Stimulated activated CD4-positive, alpha-beta T cell treated with anti-CD3 and anti-CD28 coated beads, Interleukin-1b, Interleukin-23, amount 100 ng/mL, for 24 hours (primary cell): Measurements from ENCODE around the gene BTN3A1.
"Not testable (repeated sequence)": the region's sequence is repeated elsewhere in the genome, so short reads cannot be mapped to it uniquely, and the experiment has no call there.

Source experiments
- DNase-seq, 4 experiments: peaks; one replicate each; pipeline ENCODE4 v3.0.0-alpha.2; 2020; ENCODE audit warnings: low read depth in 4 of 4, low spot score in 1 of 4

The BTN3A1 gene

DNA sequence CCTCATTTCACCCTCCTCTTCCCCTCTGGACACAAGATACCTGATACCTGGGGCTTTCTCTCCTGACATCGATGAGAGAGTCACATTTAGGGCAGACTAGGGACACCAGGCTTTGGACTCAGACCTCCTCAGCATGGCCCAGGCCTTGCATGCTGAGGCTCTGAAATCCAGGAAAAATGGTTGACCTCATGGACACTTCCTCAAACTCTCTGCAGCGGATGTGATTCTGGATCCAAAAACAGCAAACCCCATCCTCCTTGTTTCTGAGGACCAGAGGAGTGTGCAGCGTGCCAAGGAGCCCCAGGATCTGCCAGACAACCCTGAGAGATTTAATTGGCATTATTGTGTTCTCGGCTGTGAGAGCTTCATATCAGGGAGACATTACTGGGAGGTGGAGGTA lies 10.9 kb downstream of the BTN3A1 start:
- DNase-seq = no peak

DNA sequence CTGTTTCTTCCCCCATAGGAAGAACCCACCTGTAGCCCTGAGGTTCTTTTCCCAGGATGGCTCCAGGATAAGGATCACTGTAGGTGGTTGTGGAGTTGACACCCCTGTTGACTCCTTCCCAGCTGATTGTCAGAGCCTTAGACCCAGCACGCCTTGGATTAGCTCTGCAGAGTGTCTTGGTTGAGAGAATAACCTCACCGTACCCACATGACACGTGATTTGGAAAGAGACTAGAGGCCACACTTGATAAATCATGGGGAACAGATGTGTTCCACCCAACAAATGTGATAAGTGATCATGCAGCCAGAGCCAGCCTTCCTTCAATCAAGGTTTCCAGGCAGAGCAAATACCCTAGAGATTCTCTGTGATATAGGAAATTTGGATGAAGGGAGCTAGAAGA lies 12.2 kb downstream of the BTN3A1 start:
- no peak for DNase-seq

DNA sequence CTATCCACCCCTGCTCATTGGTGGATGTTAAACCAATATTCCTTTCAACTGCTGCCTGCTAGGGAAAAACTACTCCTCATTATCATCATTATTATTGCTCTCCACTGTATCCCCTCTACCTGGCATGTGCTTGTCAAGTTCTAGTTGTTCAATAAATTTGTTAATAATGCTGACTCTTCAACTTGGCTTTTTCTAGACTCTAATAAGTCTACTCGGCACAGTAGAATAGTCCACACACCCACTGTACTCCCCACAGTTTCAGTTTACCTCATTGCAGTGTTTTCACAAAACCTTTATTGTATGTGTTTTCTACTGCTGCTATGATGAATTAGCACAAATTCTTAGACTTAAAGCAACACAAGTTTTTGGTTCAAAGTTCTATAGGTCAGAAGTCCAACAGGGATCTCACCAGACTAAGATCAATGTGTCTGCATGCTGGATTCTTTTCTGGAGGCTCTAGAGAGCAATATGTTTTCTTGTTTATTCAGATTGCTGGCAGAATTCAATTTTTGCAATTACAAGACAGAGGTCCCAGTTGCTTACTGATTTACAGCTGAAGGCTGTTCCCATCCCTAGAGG lies 13.1 kb downstream of the BTN3A1 start:
- DNase-seq = no peak

DNA sequence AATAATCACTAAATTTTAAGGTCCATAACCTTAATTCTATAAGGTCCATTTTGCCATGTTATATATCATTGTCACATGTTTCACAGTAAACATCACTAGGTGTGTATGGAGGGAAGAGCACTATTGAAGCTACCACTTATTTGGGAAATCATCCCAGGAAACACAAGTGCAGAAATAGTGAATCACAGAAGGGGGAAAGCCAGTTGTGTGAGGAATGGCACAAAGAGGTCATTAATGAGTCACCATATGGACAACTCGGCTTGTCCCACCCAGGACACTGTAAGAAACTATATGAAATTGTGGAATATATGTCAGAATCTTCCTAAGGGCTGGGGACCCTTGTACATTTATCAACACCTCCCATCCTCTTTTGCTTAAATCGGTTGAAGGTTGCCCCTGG lies 13.7 kb downstream of the BTN3A1 start:
- DNase-seq = no peak

DNA sequence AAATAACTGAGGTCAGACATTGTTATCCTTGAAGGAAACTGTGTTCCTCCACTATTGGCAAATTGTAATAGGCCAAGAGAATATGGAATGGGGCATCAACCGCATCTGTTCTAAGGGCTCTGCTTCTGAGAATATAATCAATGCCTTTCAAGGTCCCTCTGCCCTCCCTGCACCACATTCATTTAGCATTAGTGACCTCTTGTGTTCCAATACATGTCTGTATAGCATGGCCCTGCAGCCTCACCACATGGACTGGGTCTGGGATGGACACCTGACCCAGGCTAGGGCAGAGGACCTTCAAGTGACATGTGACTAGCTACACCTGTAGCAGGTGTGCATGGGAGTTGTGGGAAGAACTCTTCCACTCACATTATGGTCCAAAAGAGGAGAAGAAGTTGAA lies 14.2 kb downstream of the BTN3A1 start:
- no peak for DNase-seq

DNA sequence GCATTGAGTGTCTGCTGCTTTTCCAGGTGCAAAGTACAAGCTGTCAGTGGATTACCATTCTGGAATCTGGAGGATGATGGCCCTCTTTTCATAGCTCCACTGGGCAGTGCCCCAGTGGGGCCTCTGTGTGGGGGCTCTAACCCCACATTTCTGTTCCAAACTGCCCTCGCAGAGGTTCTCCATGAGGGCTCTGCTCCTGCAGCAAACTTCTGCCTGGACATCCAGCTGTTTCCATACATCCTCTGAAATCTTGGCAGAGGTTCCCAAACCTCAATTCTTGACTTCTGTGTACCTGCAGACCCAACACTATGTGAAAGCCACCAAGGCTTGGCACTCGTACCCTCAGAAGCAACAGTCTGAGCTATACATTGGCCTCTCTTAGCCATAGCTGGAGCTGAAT lies 16.0 kb downstream of the BTN3A1 start:
- not testable (repeated sequence) for DNase-seq

DNA sequence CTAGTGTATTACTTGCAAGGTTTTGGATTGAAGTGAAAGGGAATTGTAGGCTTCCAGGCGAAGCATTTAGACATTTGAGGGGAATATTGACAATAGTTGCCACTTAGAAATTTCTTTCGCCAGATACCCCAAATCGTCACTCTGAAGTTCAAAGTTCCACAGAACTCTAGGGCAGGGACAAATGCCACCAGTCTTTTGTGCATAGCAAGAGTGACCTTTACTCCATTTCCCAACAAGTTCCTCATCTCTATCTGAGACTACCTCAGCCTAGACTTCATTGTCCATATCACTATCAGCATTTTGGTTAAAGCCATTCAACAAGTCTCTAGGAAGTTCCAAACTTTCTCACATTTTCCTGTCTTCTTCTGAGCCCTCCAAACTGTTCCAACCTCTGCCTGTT lies 16.7 kb downstream of the BTN3A1 start:
- DNase-seq = not testable (repeated sequence)

DNA sequence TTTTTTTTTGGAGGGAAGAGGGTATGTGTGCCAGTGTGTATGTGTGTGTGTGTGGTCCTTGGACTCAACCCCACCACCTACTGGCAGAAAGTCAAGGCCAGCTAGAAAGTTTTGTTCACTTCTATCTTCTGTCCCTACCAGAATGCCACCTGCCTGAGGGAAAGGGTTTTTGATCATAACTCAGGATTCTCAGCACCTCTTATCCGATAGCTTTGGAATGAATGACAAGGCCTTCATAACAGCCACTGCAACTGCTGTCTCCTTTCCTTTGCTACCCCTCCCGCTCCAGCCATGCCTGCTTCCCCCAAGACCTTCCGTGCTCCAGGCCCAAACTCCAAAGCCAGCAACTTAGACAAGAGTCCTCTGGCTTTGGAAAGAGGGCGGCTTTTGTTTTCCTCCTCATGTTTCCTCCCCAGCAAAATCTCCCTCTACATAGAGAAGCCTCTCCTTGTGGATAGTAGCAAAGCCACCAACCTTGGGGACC lies 18.7 kb downstream of the BTN3A1 start:
- DNase-seq = no peak

DNA sequence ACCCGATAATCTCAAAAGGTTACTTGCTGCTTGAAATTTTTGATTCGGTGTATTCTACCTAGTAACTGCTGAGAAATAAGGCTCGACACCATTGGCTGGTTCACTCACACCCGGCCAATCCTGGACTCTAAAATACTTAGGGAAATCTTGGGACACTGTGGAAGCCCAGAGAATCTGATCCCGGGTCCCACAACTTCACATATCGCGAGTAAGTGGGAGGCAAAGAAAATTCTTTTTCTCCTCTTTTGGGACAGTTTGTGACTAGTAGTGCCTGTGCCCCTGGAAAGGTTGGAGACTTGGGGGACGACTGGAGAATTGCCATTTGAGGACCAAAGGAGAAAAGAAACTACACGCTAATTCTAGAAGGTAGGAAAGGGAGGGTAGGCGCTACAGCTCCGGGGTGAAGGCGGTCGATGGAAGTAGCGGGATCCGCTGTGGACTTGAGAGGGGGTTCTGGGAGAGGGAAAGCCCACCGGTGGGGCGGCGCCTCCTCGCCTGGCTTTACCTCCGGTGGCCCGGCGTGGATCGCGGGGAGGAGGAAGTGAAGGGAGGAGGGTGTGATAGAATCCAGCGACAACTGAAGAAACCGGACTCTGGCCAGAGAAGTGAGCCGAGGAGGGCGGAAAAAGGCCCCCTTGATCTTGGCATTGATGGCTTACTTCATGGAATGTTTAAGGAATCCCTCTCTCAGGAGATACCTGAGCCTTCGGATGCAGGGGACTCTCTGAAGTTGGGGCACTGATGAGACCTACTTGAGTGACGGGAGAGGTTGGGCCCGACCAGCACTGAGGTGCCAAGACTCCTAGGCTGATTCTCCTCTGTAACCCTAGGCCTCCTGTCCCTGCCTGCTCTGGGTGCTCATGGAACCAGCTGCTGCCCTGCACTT lies 19.4 kb downstream of the BTN3A1 start:
- DNase-seq = peak in 1 of 4 experiments; percentile 17

DNA sequence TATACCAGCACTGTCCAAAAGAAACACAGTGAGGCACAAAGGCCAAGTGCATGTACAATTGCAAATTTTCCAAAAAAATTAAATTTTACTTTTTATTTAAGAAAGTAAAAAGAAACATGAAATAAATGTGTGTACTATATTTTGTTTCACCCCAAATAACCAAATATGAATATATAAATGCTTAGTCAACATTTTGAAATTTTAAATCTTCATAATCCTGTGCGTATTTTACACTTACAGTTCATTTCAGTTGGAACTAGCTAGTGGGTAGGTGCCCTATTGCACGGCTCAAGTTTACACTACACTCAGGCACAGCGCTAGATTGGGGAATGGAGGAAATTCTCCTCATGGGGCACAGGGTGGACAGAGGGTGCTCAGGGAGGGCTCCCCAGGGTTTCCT lies 20.3 kb downstream of the BTN3A1 start:
- no peak for DNase-seq

DNA sequence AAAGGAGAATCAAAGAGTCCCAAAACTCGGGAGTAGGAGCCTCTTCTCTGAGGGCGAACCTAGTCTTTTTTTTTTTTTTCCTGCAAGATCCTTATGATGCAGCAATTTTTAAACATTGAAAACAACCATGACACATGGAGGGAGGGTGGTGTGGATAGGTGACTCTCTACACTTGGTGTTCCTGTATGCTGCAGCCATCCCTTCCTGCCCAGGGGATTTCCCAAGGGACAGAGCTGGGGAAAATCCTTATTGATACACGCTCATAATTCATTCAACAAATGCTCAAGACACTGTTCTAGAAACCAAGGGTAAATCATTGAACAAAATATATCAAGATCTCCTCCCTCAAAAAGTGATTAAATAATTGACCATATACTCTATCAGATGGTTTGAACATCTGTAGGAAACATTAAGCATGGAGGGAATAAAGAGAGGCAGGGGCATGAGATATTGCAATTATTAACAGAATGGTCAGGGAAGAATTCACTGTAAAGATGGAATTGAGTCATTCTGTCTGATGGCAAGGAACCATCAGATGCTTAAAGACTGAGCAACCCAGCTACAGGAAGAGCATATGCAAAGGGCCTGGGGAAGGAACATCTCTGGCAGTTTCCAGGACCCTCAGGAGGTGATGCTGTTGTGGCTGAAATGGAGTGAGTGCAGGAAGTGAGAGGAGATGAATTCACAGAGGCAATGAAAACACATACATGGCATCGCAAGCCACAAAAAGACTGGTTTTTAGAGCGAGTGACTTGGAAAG lies 24.8 kb downstream of the BTN3A1 start:
- DNase-seq = no peak

DNA sequence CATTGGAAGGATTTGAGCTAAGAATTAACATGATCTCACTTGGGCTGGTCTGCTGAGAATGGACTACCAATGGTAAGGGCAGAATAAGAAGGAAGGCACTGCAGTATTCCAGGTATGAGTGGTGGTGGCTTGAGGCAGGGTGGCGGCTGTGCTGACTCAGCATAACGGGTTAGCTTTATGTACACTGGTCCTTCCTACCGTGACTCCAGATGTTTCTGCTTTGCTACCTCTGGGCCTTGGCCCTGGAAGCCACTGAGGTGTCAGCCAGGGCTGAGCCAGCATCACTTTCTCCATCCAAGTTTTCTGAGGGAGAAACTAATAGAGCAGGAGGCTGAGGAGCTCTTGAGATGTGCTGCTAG lies 25.4 kb downstream of the BTN3A1 start:
- DNase-seq = no peak

DNA sequence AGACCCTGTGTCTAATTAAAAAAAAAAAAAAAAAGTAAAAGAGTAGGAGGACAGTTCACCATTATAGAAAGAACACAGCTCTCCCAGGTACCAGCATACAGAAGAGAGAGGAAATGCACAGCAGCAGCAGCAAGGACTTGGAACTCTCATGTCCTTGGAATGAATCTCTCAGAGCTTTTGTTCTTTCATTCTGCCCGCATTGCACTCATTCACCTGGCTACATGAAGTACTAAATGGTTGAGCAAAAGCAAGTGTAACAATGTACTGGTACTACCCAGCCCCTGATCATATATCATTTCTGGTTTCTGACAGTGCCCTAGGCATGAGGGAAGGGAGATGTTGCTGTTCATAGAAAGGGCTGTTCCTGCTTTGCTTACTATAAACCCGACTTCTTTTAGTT lies 26.1 kb downstream of the BTN3A1 start:
- DNase-seq = no peak

DNA sequence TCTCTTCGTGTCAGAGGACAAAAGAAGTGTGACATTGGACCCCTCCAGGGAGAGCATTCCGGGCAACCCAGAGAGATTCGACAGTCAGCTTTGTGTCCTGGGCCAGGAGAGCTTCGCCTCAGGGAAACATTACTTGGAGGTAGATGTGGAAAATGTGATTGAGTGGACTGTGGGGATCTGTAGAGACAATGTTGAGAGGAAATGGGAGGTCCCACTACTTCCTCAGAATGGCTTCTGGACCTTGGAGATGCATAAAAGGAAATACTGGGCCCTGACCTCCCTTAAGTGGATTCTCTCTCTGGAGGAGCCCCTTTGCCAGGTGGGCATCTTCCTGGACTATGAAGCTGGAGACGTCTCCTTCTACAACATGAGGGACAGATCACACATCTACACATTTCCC lies 28.7 kb downstream of the BTN3A1 start:
- DNase-seq = no peak

DNA sequence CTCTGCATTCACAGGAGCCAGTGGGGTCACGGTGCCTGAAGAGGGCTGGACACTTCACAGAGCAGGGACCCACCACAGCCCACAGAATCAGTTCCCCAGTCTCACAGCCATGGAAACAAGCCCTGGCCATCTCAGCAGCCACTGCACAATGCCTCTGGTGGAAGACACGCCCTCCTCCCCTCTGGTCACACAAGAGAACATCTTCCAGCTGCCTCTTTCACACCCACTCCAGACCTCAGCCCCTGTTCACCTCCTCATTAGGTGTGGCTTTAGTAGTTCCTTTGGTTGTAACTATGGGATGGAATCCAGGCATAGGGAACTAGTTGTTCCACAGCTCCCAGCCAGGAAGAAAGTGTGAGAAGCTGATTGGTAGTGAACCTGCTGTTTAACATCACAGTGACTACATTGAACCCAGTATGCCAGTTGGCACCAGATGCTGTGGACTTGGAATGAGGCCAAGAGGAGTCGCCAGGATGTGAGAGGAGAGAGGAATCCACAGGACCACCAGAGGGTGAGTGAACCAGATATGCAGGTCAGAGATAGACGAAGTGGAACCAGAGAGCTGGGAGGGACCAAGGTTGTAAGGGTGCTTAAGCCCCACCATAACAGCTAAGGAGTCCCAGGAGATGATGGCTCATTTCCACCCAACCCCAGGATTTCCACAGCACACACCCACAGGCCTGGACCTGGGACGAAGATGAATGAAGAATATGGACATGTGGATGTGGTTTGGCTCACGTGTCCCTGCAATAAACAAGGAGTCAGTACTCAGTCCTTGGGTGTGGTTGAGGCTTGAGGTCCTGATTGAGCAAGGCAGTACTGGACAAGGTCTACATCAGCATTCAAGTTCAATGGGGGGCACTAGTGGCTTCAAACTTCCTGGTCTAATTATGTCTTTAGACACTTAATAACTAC lies 29.4 kb downstream of the BTN3A1 start:
- no peak for DNase-seq

DNA sequence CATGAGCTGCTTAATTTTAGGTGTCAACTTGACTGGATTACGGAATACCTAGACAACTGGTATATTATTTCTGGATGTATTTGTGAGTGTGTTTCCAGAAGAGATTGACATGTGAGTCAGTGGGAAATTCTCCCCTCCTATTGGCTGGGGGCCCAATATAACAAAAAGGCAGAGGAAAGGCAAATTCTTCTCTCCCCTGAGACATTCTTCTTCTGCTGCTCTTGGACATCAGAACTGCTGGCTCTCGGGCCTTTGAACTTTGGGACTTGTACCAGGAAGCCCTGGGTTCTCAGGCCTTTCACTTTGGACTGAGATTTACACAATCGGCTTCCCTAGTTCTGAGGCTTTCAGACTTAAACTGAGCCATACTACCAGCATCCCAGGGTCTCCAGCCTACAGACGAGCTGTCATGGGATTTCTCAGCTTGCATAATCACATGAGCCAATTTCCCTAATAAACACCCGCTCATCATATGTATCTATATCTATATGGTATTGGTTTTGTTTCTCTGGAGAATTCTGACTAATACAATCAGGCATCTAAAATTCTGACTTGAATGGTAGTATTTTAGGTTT lies 30.6 kb downstream of the BTN3A1 start:
- no peak for DNase-seq

DNA sequence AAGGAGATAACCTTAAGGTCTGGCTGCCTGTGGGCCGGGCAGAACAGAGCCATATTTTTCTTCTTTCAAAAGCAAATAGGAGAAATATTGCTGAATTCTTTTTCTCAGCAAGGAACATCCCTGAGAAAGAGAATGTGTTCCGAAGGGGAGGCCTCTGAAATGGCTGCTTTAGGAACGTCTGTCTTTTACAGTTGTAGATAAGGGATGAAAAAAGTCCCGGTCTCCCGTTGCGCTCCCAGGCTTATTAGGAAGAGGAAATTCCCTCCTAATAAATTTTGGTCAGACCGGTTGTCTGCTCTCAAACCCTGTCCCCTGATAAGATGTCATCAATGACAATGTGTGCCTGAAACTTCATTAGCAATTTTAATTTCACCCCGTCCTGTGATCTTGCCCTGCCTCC lies 31.6 kb downstream of the BTN3A1 start:
- not testable (repeated sequence) for DNase-seq

DNA sequence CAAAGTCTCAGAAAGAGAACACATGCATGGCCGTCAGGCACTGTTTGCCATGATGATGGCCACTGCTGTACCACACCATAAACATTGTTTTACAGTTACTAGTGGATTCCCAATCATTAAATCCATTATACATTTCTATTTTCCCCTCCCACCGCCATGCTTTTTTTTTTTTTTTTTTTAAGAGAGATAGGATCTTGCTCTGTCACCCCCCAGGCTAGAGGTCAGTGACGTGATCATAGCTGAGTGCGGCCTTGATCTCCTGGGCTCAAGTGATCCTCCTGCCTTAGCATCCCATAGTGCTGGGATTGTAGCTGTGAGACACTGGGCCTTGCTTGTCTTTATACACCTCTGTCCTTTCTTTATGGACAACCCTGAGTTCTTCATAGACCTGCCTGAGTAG lies 33.9 kb downstream of the BTN3A1 start:
- no peak for DNase-seq

DNA sequence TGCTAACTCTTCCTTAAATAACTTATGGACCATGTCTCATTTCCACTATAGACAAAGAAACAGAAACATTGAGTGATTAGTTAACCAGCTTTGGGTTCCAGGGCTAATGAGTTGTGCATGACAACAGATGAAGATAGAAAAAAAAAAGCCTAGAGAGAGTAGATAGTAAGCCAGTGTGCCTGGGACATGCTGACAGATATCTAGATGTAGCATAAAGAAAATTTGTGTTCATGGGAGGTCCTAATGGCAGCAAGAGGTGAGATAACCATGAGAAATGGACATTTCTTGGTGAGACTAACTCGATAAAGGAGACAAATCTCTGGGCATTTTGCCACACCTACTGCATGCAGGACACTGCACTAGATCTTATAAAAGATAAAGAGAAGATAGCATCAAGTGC lies 35.5 kb downstream of the BTN3A1 start:
- DNase-seq = no peak

DNA sequence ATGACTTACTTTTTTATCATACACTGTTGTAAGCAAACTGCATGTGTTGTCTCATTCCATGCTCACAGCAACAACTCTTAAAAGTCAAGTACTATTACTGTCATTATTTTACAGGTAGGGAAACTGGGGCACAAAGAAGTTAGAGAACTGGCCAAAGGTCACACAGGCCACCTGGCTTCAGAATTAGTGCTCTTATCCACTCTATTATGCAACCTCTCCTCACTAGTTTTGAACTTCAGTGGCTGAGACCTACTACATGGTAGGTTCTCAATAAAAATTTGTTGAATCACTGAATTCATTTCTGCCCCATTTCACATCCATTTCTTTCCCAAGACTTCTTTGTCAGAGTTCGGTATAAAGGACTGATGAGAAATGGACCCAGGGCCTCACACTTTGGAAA lies 35.9 kb downstream of the BTN3A1 start:
- DNase-seq = no peak
